ENCODE data around the gene PSMG1. TPM values are rescaled to one million over a fixed set of nuclear protein-coding genes. Genes with fewer than 3 reads are reported as not detected.

The PSMG1 gene
- total and polyA plus RNA-seq, 10 of the 15 experiments (the other 5 are each of a cell fraction or from before 2014, with no cell fraction given): 21.3 to 248 (median 121) TPM

DNA sequence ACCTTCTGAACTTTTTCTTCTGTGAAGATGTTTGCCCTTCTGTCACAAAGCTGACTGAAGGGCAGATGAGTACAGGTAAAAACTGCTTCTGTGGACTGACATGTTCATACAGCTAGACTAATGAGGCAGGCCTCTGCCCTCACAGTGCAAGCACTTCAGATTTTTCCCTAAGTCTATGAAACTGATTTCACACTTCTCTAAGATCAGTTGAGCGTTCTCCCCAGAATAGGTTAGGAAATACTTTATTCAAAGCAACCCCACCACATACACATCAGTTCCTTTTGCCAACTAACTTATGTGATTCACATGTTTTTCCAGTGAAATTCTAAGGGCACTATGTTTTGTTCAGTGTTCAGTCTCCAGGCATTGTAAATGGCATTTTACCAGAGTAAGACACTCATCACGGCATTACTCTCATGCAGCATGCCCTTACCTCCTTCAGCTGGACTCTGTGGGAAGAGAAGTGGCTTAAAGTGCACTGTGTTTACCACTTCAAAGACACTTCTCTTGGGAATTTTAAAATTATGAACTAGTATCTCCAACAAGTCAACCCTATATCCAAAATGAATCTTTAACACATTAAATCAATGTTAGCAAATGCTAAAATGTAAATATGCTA lies 5.4 kb upstream of the PSMG1 start:
- Histone ChIP-seq H3K4me2 (ENCODE audit: control insufficient read depth, insufficient read depth) (peak overlapping the region; percentile 73), H2AFZ (ENCODE audit: control insufficient read depth, low read depth, low read length) (no peak overlapping the region), H4K20me1 (ENCODE audit: control insufficient read depth, insufficient read depth) (no peaks in the 10 kb centered on the region), H3K9me3 (replicated peaks; ENCODE audit: control insufficient read depth, insufficient read depth, low read length) (no peaks in the 10 kb centered on the region), H3K9ac (ENCODE audit: control insufficient read depth, insufficient read depth, low read length) (no peak overlapping the region), H3K79me2 (ENCODE audit: control insufficient read depth, insufficient read depth, low read length) (peaks cover 10% of the 10 kb centered on the region), H3K4me3 (no peak overlapping the region), H3K4me1 (ENCODE audit: control insufficient read depth, insufficient read depth, low read length) (peaks cover 45% of the 10 kb centered on the region), H3K27me3 (replicated peaks in 1 of 2; ENCODE audit: control insufficient read depth in 2 of 2, insufficient read depth in 2 of 2, low read length in 1 of 2) (no peaks in the 10 kb centered on the region), H3K36me3 (ENCODE audit: control insufficient read depth in 2 of 2, insufficient read depth in 2 of 2, low read length in 1 of 2) (no peaks in the 10 kb centered on the region), H3K27ac (ENCODE audit: control insufficient read depth, insufficient read depth) (peak overlapping the region; percentile 50)
- whole genome bisulfite sequencing (ENCODE audit: insufficient coverage, insufficient replicate concordance, low lambda C conversion rate, missing lambda C conversion rate): 68% methylated on average over 2 of the region's 2 CpGs
- CTCF ChIA-PET: interaction anchor here (1.6 to 2.1 kb wide), 2 partner anchors 11 to 199 kb away, joined by 4 to 6 read pairs; no protein-coding TSS in a partner anchor
- SMC1A ChIA-PET (ENCODE audit: uncharacterized antibody, unreplicated experiment): no interaction called here
- no peak for FAIRE-seq
- TF ChIP-seq, protein P1, sequence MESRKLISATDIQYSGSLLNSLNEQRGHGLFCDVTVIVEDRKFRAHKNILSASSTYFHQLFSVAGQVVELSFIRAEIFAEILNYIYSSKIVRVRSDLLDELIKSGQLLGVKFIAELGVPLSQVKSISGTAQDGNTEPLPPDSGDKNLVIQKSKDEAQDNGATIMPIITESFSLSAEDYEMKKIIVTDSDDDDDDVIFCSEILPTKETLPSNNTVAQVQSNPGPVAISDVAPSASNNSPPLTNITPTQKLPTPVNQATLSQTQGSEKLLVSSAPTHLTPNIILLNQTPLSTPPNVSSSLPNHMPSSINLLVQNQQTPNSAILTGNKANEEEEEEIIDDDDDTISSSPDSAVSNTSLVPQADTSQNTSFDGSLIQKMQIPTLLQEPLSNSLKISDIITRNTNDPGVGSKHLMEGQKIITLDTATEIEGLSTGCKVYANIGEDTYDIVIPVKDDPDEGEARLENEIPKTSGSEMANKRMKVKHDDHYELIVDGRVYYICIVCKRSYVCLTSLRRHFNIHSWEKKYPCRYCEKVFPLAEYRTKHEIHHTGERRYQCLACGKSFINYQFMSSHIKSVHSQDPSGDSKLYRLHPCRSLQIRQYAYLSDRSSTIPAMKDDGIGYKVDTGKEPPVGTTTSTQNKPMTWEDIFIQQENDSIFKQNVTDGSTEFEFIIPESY (IDR thresholded peaks at IDR 0.05): no peak
- no peak for TF ChIP-seq HDAC2 (IDR thresholded peaks at IDR 0.05)
- TF ChIP-seq SIX5 (IDR thresholded peaks at IDR 0.05; ENCODE audit: low read depth, low read length, severe bottlenecking): no peak
- TF ChIP-seq JUNB (IDR thresholded peaks at IDR 0.05): no peak
- TF ChIP-seq SUPT20H (IDR thresholded peaks at IDR 0.05; ENCODE audit: borderline replicate concordance, control insufficient read depth, low read depth, low read length): no peak
- no peak for TF ChIP-seq RAD21 (IDR thresholded peaks at IDR 0.05; ENCODE audit: insufficient read depth, low read depth, low read length)
- TF ChIP-seq BACH1 (IDR thresholded peaks at IDR 0.05; ENCODE audit: borderline replicate concordance): no peak
- no peak for TF ChIP-seq CBX3 (IDR thresholded peaks at IDR 0.05; ENCODE audit: borderline replicate concordance, low read depth)
- TF ChIP-seq, protein P2, sequence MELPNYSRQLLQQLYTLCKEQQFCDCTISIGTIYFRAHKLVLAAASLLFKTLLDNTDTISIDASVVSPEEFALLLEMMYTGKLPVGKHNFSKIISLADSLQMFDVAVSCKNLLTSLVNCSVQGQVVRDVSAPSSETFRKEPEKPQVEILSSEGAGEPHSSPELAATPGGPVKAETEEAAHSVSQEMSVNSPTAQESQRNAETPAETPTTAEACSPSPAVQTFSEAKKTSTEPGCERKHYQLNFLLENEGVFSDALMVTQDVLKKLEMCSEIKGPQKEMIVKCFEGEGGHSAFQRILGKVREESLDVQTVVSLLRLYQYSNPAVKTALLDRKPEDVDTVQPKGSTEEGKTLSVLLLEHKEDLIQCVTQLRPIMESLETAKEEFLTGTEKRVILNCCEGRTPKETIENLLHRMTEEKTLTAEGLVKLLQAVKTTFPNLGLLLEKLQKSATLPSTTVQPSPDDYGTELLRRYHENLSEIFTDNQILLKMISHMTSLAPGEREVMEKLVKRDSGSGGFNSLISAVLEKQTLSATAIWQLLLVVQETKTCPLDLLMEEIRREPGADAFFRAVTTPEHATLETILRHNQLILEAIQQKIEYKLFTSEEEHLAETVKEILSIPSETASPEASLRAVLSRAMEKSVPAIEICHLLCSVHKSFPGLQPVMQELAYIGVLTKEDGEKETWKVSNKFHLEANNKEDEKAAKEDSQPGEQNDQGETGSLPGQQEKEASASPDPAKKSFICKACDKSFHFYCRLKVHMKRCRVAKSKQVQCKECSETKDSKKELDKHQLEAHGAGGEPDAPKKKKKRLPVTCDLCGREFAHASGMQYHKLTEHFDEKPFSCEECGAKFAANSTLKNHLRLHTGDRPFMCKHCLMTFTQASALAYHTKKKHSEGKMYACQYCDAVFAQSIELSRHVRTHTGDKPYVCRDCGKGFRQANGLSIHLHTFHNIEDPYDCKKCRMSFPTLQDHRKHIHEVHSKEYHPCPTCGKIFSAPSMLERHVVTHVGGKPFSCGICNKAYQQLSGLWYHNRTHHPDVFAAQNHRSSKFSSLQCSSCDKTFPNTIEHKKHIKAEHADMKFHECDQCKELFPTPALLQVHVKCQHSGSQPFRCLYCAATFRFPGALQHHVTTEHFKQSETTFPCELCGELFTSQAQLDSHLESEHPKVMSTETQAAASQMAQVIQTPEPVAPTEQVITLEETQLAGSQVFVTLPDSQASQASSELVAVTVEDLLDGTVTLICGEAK (IDR thresholded peaks at IDR 0.05; ENCODE audit: borderline replicate concordance): no peak
- no peak for TF ChIP-seq CEBPB (IDR thresholded peaks at IDR 0.05; ENCODE audit: borderline replicate concordance in 1 of 2, low read depth in 2 of 2, low read length in 2 of 2)
- TF ChIP-seq, protein P3, sequence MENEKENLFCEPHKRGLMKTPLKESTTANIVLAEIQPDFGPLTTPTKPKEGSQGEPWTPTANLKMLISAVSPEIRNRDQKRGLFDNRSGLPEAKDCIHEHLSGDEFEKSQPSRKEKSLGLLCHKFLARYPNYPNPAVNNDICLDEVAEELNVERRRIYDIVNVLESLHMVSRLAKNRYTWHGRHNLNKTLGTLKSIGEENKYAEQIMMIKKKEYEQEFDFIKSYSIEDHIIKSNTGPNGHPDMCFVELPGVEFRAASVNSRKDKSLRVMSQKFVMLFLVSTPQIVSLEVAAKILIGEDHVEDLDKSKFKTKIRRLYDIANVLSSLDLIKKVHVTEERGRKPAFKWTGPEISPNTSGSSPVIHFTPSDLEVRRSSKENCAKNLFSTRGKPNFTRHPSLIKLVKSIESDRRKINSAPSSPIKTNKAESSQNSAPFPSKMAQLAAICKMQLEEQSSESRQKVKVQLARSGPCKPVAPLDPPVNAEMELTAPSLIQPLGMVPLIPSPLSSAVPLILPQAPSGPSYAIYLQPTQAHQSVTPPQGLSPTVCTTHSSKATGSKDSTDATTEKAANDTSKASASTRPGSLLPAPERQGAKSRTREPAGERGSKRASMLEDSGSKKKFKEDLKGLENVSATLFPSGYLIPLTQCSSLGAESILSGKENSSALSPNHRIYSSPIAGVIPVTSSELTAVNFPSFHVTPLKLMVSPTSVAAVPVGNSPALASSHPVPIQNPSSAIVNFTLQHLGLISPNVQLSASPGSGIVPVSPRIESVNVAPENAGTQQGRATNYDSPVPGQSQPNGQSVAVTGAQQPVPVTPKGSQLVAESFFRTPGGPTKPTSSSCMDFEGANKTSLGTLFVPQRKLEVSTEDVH (IDR thresholded peaks at IDR 0.05; ENCODE audit: low read depth, partially characterized antibody): no peak
- no peak for TF ChIP-seq ESRRA (IDR thresholded peaks at IDR 0.05; ENCODE audit: low read length)
- DNase-seq (ENCODE audit: low read depth, low spot score): no peak
- POLR2A ChIA-PET: no interaction called here
- RAD21 ChIA-PET (ENCODE audit: unreplicated experiment): no interaction called here
- in situ Hi-C loops (cut with MboI): no loop called here
- intact Hi-C loops (cut with micrococcal nuclease; ENCODE audit: unreplicated experiment): loop anchor here (10.0 kb wide), 1 partner anchor 256 kb away; the partner anchor contains the start of gene LCA5L
- no TSS peak for BruUV-seq (replicated peaks)
- ATAC-seq: no peak

Data from GM12878 (cell line).